Glomerular endothelial cell (primary cell): Measurements from ENCODE around the gene HCLS1. TPM values are rescaled to one million over a fixed set of nuclear protein-coding genes. Genes with fewer than 3 reads are reported as not detected.
A peak's percentile ranks its signal among the peaks of the same experiment; 100 is the strongest.

Experiments used
- DNase-seq: peaks from one replicate; pipeline ENCODE4 v3.0.0-alpha.2; 2011; ENCODE audit warnings: low read depth, low spot score; ENCODE audit errors: extremely low read depth
- total RNA-seq: library from RNA; depleted of rRNA; stranded (reverse); fragments of >200 nt; gene quantifications from 2 replicates; pipeline ENCODE4 v1.2.3, GENCODE V29; 2015

Gene HCLS1
- total RNA-seq, 1 donor from 2014 or later, result 69.1 TPM

GRCh38 chr3:121658716-121659435, 1.8 kb downstream of the HCLS1 start:
- DNase-seq, result no peak

GRCh38 chr3:121654493-121655385, 6.0 kb downstream of the HCLS1 start:
- no peak for DNase-seq

GRCh38 chr3:121651684-121652083, 9.0 kb downstream of the HCLS1 start:
- peak; percentile 39 for DNase-seq

- DNase-seq, result no peak
These were observed 11.1 kb downstream of the HCLS1 start for GRCh38 chr3:121649645-121650044.

GRCh38 chr3:121648219-121648958, 12.3 kb downstream of the HCLS1 start:
- DNase-seq, result no peak

GRCh38 chr3:121645054-121645453, 15.6 kb downstream of the HCLS1 start:
- no peak for DNase-seq

- DNase-seq, result no peak
These were observed 17.9 kb downstream of the HCLS1 start for GRCh38 chr3:121642601-121643314.

- DNase-seq, result no peak
These were observed 19.6 kb downstream of the HCLS1 start for GRCh38 chr3:121641127-121641526.

- no peak for DNase-seq
These were observed 22.8 kb downstream of the HCLS1 start for GRCh38 chr3:121637922-121638321.

GRCh38 chr3:121630355-121630754, 30.3 kb downstream of the HCLS1 start:
- no peak for DNase-seq

- DNase-seq, result no peak
These were observed 31.1 kb downstream of the HCLS1 start for GRCh38 chr3:121629601-121630000.

GRCh38 chr3:121627622-121628021, 33.1 kb downstream of the HCLS1 start:
- DNase-seq, result no peak

- no peak for DNase-seq
These were observed 33.5 kb downstream of the HCLS1 start for GRCh38 chr3:121627211-121627610.

- no peak for DNase-seq
These were observed 34.2 kb downstream of the HCLS1 start for GRCh38 chr3:121626495-121626894.

GRCh38 chr3:121624147-121624899, 36.4 kb downstream of the HCLS1 start:
- DNase-seq, result no peak

GRCh38 chr3:121621491-121621890, 39.2 kb downstream of the HCLS1 start:
- DNase-seq, result no peak

- no peak for DNase-seq
These were observed 41.0 kb downstream of the HCLS1 start for GRCh38 chr3:121619691-121620090.

GRCh38 chr3:121606106-121606505, 54.6 kb downstream of the HCLS1 start:
- no peak for DNase-seq

GRCh38 chr3:121604759-121605158, 55.9 kb downstream of the HCLS1 start:
- DNase-seq, result no peak
